ENCODE results near the gene ADGRG7. TPM values are rescaled to one million over a fixed set of nuclear protein-coding genes. Genes with fewer than 3 reads are reported as not detected.
A peak's percentile ranks its signal among the peaks of the same experiment; 100 is the strongest.

ADGRG7 gene
- polyA plus RNA-seq, 2 of the 4 experiments (the other 2 are of a cell fraction): 0.09 TPM; not detected in 1

DNA sequence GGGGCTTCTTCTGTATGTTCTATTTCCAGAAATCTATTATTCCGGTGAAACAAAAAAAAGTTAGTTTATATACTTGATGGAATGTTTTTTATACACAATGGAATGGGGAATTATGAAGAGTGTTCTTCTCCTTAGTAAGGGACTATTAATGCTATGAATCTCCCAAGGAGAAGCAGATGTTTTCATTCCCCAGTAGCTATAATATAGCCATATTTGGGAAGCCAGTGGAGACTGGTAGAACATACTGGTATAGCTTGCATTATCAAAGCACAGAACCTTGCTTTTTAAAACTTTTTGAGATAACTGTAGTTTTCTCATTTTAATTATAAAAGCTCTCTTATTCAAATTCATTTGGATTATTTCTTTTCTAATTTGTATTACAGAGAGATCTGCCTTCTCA lies 38.3 kb downstream of the ADGRG7 start:
- Histone ChIP-seq H3K4me1 (peaks cover 14% of the 10 kb centered on the region; the same call in 2 of the 3 replicates), H3K4me2 (no peak overlapping the region), H3K27ac (no peak overlapping the region), H3K9me3 (no peaks in the 10 kb centered on the region), H3K4me3 (no peak overlapping the region)
- TF ChIP-seq EP300 (IDR thresholded peaks at IDR 0.05): no peak
- TF ChIP-seq FOSB (CRISPR knock-in tag; IDR thresholded peaks at IDR 0.05): no peak
- TF ChIP-seq, protein P1, sequence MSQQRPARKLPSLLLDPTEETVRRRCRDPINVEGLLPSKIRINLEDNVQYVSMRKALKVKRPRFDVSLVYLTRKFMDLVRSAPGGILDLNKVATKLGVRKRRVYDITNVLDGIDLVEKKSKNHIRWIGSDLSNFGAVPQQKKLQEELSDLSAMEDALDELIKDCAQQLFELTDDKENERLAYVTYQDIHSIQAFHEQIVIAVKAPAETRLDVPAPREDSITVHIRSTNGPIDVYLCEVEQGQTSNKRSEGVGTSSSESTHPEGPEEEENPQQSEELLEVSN (IDR thresholded peaks at IDR 0.05; ENCODE audit: borderline replicate concordance, low read depth): no peak
- TF ChIP-seq FOXS1 (CRISPR knock-in tag; IDR thresholded peaks at IDR 0.05): no peak
- TF ChIP-seq SMC3 (IDR thresholded peaks at IDR 0.05): no peak
- TF ChIP-seq POLR2AphosphoS2 (conservative IDR thresholded peaks at IDR 0.05; ENCODE audit: low read length): no peak
- no peak for TF ChIP-seq NPAS2 (CRISPR knock-in tag; IDR thresholded peaks at IDR 0.05; ENCODE audit: borderline replicate concordance)
- no peak for TF ChIP-seq HEYL (CRISPR knock-in tag; IDR thresholded peaks at IDR 0.05)
- no peak for TF ChIP-seq CEBPB (IDR thresholded peaks at IDR 0.05)
- TF ChIP-seq RFX5 (IDR thresholded peaks at IDR 0.05): no peak
- TF ChIP-seq, protein P2, sequence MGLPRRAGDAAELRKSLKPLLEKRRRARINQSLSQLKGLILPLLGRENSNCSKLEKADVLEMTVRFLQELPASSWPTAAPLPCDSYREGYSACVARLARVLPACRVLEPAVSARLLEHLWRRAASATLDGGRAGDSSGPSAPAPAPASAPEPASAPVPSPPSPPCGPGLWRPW (IDR thresholded peaks at IDR 0.05): no peak
- TF ChIP-seq MYC (IDR thresholded peaks at IDR 0.05; ENCODE audit: borderline replicate concordance, low read length): no peak
- no peak for TF ChIP-seq KDM1A (IDR thresholded peaks at IDR 0.05; ENCODE audit: low read depth)
- TF ChIP-seq, protein P3, sequence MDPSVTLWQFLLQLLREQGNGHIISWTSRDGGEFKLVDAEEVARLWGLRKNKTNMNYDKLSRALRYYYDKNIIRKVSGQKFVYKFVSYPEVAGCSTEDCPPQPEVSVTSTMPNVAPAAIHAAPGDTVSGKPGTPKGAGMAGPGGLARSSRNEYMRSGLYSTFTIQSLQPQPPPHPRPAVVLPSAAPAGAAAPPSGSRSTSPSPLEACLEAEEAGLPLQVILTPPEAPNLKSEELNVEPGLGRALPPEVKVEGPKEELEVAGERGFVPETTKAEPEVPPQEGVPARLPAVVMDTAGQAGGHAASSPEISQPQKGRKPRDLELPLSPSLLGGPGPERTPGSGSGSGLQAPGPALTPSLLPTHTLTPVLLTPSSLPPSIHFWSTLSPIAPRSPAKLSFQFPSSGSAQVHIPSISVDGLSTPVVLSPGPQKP (IDR thresholded peaks at IDR 0.05; ENCODE audit: low read depth, low read length): no peak
- no peak for TF ChIP-seq PHF8 (IDR thresholded peaks at IDR 0.05; ENCODE audit: borderline replicate concordance, low read depth)
- ATAC-seq (no peak), DNase-seq (ENCODE audit: low read depth in 1 of 2, low spot score in 1 of 2) (no peak), FAIRE-seq (no peak)
- 96% methylated on average over 1 of the region's 1 CpG for WGBS (ENCODE audit: missing lambda C conversion rate)
- CTCF ChIA-PET: interaction anchor here (0.6 to 1.7 kb wide), 2 partner anchors 185 to 778 kb away, joined by 6 to 7 read pairs; no protein-coding TSS in a partner anchor
- POLR2A ChIA-PET: interaction anchor here (0.6 kb wide), 1 partner anchor 1093 kb away, joined by 4 read pairs; no protein-coding TSS in a partner anchor

DNA sequence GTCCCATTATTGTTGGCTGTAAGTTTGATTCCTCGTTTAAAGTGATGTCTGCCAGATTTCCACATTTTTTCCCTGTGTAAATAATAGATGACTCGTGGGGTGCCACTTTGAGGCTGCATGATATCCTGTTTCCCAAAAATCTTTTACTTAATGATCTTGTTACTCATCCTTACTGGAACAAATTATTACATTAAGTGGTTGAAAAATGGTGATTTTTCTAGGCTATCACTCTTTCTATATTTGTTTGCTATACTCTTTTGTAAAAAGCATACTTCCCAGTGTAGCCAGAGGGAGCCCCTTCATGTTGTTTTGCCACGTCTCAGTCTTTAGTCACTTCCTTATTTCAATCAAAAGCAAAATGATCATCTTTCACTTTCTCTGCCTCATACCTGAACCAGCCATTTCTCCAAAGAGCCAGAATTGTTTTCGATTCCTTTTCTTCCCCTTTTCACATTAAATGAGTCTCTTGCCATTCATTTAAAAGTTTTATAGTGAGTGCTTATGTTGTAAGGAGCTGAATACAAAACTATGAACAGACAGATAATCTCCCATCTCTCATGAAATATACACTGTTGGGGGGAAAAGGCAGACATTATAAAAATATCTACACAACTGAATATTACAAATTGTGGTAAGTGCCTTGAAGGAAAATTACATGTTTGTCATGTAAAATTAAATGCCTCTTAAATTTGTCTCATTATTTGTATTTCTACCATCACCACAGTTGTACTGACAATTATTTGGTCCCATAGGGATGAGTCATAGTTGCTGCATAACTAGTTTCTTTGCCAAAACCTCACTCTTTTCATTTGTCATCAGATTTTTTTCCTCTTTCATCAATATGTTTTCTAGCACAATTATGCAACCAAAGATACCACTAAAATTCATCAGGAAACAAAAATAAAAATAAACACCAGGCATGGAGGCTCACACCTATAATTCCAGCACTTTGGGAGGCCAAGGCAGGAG lies 41.5 kb downstream of the ADGRG7 start:
- Histone ChIP-seq H3K4me3 (no peak overlapping the region), H3K27ac (peak overlapping the region in 1 of 2 experiments; percentile 11; a peak in 2 of 6 replicates), H3K4me1 (peaks cover 14% of the 10 kb centered on the region; the same call in 2 of the 3 replicates), H3K9me3 (no peaks in the 10 kb centered on the region), H3K4me2 (peak overlapping the region; percentile 31)
- ChIA-PET CTCF (no interaction called here), POLR2A (no interaction called here)
- TF ChIP-seq, protein P2 (IDR thresholded peaks at IDR 0.05): no peak
- peak; percentile 14 for TF ChIP-seq MAFK (IDR thresholded peaks at IDR 0.05; ENCODE audit: partially characterized antibody)
- peak in 1 of 2 experiments; percentile 10; a peak in 1 of 4 replicates for TF ChIP-seq CEBPB (IDR thresholded peaks at IDR 0.05)
- no peak for TF ChIP-seq NPAS2 (CRISPR knock-in tag; IDR thresholded peaks at IDR 0.05; ENCODE audit: borderline replicate concordance)
- TF ChIP-seq FOSL2 (IDR thresholded peaks at IDR 0.05): peak; percentile 41; the same call in 1 of the 2 replicates
- TF ChIP-seq FOSL2 (CRISPR knock-in tag; IDR thresholded peaks at IDR 0.05): peak; percentile 88
- no peak for TF ChIP-seq ESRRA (IDR thresholded peaks at IDR 0.05; ENCODE audit: borderline replicate concordance, low read length)
- TF ChIP-seq EHMT2 (IDR thresholded peaks at IDR 0.05; ENCODE audit: low read depth): no peak
- no peak for TF ChIP-seq ZSCAN20 (CRISPR knock-in tag; IDR thresholded peaks at IDR 0.05)
- TF ChIP-seq POLR2A (IDR thresholded peaks at IDR 0.05; ENCODE audit: low read length): no peak
- TF ChIP-seq, protein P4, sequence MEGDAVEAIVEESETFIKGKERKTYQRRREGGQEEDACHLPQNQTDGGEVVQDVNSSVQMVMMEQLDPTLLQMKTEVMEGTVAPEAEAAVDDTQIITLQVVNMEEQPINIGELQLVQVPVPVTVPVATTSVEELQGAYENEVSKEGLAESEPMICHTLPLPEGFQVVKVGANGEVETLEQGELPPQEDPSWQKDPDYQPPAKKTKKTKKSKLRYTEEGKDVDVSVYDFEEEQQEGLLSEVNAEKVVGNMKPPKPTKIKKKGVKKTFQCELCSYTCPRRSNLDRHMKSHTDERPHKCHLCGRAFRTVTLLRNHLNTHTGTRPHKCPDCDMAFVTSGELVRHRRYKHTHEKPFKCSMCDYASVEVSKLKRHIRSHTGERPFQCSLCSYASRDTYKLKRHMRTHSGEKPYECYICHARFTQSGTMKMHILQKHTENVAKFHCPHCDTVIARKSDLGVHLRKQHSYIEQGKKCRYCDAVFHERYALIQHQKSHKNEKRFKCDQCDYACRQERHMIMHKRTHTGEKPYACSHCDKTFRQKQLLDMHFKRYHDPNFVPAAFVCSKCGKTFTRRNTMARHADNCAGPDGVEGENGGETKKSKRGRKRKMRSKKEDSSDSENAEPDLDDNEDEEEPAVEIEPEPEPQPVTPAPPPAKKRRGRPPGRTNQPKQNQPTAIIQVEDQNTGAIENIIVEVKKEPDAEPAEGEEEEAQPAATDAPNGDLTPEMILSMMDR (IDR thresholded peaks at IDR 0.05): no peak
- FAIRE-seq (peak; percentile 7), ATAC-seq (peak; percentile 51 to 54; a peak in 3 of 6 replicates), DNase-seq (ENCODE audit: low read depth in 1 of 2, low spot score in 1 of 2) (peak in 1 of 2 experiments; percentile 16)
- WGBS (ENCODE audit: missing lambda C conversion rate): 23% methylated on average over 4 of the region's 4 CpGs
